Measurements from ENCODE around the gene NECAB2.

NECAB2 gene

DNA sequence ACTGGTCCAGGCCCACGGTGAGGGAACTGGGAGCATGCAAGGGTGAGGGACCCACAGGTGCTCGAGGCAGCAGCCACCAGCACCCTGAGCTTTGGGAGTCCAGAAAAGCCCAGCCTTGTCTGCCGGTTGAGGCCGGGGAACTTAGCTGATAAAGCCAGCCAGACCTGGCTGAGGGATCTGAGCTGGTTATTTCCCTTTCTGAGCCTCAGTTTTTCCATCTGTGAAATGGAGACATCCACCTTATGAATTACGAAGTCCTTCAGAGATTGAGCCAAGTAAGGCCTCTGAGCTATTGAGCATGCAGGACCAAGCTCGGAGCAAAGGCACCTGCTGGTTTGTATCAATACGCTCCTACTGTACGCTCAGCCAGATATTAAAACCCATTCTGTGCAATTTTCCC lies 13.8 kb downstream of the NECAB2 start:
- no peak for DNase-seq (ENCODE audit: low read depth in 2 of 3, low spot score in 1 of 3)

DNA sequence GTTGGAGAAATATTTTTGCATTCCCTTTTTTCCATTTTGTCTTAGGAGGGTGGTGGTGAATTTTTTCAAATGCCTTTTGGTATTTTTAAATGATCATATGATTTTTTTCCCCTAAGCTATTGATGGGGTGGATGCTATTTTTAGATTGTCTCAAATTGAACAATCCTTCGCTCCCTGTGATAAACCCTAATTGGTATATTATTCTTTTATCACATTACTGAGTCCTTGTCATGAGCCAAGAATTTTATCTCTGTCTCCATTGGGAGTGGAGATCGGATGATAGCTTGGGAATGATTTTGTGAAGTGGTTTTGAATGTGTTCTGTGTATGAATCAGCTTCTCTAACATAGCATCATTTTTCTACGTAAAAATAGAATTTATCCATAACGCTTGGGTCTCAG lies 15.4 kb downstream of the NECAB2 start:
- DNase-seq (ENCODE audit: low read depth in 2 of 3, low spot score in 1 of 3): no peak

DNA sequence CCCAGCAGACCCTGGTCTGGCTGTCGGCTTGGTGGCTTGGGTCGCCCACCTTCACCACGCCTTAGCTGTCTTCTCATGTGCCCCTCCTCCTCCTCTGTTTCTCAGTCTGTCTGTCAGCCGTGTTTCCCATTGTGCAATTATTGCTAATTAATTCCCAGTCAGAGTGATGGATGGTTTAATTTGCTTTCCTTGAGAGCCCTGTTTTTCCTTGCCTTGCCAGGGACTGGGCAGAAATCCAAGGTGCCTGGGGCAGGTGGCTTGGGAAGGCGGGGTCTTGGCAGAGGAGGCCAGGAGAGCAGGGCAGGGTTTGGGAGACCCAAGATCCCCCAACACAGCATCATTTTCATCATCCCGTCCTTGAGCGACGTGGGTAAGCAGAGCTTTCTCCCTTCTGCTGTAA lies 21.3 kb downstream of the NECAB2 start:
- no peak for DNase-seq (ENCODE audit: low read depth in 2 of 3, low spot score in 1 of 3)

DNA sequence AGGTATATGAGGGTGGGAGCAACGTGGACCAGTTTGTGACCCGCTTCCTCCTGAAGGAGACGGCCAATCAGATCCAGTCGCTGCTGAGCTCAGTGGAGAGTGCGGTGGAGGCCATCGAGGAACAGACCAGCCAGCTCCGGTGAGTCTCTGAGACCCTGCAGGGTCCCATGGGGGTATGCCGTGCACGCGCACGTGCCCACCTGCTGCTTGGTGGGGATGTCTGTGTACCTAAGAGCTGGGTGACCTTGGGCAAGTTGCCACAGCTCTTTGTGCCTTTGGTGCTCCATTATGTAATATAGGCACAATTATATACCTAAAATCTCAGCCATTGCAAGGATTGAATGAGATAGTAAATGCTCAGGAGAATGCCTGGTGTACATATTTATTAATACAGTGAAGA lies 22.4 kb downstream of the NECAB2 start:
- DNase-seq (ENCODE audit: low read depth in 2 of 3, low spot score in 1 of 3): no peak

DNA sequence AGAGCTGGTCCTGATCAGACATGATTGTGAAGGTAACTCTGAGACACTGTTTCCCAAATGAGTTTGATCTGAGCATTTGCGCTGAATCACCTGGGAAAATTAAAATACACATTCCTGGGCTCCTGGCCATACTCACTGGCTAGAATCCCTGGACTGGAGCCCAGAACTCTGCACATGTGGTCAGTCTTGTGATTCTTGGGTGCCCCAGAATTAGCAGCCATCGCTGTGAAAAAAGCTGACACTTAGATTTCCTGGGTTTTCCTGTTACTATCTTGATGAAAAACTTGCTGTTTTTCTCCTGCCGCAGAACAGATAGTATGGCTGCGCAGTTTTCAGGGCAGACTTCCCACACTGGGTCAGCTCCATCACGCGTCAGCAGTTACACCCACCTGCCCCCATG lies 24.6 kb downstream of the NECAB2 start:
- DNase-seq (ENCODE audit: low read depth in 2 of 3, low spot score in 1 of 3): no peak

DNA sequence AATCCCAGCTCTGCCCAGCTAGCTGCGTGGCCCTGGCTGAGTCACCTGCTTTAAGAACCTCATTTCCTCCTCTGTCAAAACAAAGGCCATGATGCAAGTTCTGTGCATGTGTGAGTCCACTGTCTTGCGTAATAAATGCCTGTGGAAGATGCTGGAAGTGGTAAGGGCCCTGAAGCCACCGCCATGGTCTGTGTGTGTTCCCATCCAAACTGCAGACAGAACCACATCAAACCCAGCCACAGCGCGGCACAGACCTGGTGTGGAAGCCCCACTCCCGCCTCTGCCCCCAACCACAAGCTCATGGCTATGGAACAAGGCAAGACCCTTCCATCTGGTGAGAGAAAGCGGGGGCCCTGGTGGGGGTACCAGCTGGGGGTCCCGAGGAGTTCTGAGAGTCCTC lies 26.0 kb downstream of the NECAB2 start:
- no peak for DNase-seq (ENCODE audit: low read depth in 2 of 3, low spot score in 1 of 3)

DNA sequence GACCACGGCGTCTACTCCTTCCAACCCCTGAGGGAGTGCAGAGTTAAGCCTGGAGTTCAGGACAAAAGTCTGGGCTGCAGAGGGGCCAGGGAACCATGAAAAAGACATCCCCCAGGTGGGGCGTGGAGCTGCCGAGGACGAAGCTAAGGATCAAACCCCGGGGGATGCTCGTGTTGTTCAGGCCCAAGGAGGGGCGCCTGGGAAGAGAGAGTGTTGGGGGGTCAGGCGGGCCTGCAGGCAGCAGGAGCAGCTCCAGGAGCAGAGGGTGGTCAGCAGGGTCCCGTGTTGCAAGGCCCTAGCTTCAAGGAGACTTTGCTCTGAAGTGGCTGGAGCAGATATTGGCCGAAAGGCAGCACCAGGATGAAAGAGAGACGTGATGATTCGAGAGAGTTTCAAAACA lies 26.7 kb downstream of the NECAB2 start:
- no peak for DNase-seq (ENCODE audit: low read depth in 2 of 3, low spot score in 1 of 3)

DNA sequence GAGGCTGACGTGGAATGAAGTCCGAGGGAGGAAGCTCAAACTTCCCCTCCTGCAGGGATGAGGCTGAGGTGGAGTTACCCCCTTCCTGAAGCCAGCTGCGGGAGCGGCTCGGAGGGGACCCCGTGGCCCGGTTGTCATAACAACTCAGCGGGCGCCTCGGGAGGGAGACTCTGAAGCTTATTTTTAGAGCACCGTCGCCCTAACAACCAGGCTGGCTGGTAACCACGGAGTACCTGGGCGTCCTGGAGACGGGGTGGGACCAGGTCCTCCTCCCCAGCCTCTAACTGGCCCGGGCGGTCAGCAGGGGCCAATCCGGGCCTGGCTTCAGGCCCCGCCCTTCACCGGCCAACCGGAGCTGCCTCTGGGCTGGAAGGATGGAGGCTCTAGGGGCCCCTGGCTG lies 27.7 kb downstream of the NECAB2 start:
- DNase-seq (ENCODE audit: low read depth in 2 of 3, low spot score in 1 of 3): no peak

DNA sequence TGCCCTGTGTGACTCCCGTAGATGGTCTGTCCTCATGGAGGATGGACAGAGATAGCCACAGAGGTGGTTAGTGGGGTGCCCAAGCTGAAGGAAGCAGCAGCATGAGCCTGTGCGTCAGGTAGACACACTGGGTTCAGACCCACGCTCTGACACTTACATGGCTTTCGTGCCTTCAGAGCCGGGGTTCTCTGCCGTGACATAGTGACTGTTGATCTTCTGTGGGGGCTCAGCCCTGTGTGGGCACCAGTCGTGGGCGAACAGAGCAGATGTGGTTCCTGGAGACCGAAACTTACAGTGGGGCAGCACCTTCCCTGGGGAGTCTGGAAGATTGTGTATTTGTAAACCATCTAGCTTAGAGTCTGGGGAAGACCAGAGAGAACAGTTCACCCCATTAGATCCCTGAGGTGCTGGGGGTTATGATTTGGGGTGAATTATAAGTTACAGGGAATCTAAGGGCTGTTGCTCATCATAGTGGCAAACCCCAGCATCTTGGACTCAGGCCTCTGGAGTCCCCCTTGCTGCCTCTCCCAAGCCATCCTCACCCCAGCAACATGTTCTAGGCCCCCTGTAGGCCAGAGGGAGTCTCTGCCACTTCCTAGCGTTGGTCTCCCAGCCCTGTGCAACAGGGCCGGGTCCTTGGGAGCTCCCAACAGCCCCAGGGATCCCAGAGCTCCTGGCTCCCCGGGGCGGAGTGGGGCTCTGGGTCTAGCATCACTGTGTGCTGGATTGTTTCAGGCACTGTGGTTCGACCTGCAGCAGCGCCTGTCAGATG lies 28.6 kb downstream of the NECAB2 start:
- no peak for DNase-seq (ENCODE audit: low read depth in 2 of 3, low spot score in 1 of 3)

DNA sequence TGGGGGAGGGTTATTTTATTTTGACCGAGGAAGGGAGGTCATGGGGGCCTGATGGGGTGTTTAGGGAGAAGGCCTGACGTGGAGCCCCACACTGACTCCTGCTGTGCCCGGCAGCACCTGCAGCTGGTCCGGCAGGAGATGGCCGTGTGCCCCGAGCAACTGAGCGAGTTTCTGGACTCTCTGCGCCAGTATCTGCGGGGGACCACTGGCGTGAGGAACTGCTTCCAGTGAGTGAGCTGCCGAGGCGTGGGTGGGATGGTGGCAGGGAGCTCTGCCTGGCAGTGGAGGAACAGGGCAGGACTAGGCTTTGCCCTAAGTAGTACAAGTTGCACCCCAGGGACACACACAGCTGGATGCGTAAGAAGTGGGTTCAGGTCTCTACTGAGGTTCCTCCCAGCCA lies 30.0 kb downstream of the NECAB2 start:
- DNase-seq (ENCODE audit: low read depth in 2 of 3, low spot score in 1 of 3): no peak

DNA sequence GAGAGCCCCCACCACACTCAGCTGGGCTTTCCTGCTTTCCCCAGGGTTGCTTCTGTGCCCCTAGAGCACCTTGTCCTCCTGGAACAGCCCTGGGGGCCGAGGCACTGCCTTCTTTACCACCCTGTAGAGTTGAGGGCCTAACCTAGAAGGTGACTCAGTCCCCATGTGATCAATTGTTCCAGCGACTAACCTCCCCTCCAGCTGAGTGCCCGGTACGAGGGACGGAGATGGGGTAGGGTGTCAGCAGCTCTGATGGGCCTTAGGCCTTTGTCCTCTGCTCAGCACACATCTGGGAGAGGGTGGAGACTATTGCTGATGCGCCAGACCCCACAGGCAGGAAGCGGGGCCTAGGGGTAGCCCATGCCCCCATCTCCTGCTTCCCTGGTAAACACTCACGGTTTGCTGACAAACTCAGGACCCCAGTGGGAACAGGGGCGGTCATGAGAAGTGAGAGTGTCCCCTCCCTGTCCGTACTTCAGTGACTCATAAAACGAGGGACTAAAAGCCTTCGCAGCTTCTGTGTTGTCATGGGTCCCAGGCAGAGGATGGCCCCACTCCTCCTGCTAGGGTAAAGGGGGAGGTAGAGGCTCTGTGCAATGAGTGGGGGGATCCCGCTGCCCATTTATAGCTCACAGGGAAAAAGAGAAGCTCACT lies 33.1 kb downstream of the NECAB2 start:
- no peak for DNase-seq (ENCODE audit: low read depth in 2 of 3, low spot score in 1 of 3)

DNA sequence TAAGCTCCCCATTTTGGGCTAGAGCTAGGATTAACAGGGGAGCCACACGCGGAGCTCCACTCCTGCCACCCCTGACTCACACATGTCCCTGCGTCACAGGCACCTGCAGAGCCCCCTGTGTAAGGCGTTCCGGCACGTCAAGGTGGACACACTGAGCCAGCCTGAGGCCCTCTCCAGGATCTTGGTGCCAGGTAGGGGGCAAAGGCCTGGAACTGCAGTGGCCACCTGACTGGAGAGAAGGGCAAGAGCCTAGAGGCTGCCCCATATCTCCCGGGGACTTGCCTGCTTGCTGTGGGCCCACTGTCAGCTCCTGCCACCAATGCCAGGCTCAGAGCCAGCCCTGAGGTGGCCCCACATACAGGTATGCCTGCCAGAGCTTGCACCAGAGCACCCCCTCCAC lies 33.7 kb downstream of the NECAB2 start:
- DNase-seq (ENCODE audit: low read depth in 2 of 3, low spot score in 1 of 3): no peak

DNA sequence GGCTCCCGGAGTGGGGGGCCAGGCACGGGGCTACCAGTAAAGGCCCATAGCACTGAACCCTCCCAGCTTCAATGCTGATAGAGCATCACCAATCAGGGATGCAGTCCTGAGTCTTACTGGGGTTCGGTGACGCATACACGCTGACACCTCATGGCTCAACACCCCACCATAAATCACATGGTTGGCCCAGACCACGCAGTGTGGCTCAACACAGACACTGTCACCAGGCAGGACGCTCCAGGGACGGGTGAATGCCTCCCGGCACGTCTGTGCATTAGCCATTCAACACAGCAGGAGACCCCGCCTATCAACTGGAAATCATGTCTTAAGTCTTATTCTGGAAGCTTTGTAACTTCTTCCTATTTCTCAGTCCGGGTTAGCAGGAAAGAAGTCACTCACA lies 35.0 kb downstream of the NECAB2 start:
- DNase-seq (ENCODE audit: low read depth in 2 of 3, low spot score in 1 of 3): no peak

DNA sequence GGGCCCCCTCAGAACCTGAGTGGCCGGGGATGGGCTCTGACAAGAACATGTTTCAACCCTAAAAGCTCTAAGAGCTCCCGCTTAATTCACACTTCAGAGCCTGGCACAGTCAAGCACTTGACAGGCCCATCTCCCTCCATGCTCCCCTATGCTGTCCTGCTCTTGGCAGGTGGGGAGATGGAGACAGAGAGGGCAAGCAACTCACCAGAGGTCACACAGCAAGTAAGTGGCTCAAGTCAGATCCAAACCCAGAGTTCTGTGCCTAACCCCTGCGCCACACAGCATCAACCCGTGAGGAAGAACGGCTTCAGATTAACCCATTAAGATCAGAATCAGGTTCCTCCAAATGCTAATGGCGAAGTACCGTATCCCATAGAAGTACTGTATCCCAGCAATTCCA lies 36.4 kb downstream of the NECAB2 start:
- no peak for DNase-seq (ENCODE audit: low read depth in 2 of 3, low spot score in 1 of 3)

DNA sequence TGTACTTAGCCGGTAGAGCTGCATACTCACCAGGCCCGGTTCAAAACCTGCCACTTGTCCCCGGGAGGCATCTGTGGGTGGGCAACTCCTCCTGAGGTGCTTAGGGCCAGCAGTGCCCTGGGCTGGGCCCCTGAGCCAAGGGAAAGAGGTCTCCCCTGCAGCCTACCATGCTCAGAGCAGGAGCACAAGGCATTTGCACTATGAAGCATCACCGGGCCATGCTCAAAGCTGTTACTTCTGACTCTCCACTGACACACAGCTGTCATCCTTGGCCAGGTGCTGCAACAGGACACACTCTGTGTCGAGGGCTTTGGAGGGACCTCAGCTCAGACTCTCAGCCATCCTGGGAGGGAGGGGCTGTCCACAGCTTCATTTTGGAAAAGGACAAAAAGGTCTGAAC lies 37.3 kb downstream of the NECAB2 start:
- no peak for DNase-seq (ENCODE audit: low read depth in 2 of 3, low spot score in 1 of 3)

DNA sequence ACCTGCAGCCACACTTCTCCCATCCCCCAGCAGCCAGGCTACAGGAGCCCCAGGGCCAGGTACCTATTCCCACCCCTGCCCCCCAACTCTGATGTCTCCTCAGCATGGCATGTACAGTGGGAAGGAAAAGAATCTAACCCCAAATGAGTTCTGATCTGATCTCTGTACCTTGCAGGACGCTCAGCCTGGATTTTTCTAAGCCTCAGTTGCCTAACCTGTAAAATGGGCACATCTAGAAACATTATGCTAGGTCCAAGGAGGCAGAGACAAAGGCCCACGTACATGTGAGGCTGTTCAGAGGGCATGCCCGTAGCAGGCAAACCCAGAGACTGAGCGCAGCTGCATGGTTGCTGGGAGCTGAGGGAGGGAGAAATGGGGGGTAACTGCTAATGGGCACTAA lies 39.5 kb downstream of the NECAB2 start:
- DNase-seq (ENCODE audit: low read depth in 2 of 3, low spot score in 1 of 3): no peak

DNA sequence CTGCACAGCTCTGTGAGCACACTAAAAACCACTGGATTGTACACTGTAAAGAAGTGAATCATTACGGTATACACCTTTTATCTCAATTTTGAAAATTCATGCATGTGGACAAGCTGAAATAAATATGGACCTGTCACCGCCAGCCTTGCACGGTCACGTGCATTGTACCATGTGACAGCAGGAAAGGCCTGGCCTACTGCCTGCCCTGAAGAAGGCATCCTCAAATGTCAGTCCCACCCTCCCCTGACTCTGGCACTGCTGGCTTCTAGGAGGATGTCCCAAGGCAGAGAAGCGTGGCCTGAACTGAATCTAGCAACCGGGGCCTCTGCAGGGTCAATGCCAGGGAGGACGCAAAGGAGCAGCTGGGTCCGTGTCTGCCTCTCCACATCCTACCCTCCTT lies 39.9 kb downstream of the NECAB2 start:
- DNase-seq (ENCODE audit: low read depth in 2 of 3, low spot score in 1 of 3): no peak

DNA sequence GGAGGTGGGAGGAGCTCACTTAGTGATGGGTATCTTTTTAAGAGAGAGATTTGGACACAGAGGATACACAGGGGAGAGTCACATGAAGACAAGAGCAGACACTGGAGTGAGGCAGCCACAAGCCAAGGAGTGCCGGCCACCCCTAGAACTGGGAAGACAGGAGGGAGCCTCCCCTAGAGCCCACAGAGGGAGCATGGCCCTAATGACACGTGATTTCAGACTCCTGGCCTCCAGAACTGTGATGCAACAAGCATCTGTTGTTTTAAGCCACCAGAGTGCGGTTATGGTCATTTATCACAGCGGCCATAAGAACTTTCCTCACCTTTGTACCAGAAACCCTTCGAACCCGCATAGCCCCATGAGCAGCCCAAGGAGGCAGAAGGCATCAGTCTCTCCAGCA lies 41.2 kb downstream of the NECAB2 start:
- DNase-seq (ENCODE audit: low read depth in 2 of 3, low spot score in 1 of 3): no peak

DNA sequence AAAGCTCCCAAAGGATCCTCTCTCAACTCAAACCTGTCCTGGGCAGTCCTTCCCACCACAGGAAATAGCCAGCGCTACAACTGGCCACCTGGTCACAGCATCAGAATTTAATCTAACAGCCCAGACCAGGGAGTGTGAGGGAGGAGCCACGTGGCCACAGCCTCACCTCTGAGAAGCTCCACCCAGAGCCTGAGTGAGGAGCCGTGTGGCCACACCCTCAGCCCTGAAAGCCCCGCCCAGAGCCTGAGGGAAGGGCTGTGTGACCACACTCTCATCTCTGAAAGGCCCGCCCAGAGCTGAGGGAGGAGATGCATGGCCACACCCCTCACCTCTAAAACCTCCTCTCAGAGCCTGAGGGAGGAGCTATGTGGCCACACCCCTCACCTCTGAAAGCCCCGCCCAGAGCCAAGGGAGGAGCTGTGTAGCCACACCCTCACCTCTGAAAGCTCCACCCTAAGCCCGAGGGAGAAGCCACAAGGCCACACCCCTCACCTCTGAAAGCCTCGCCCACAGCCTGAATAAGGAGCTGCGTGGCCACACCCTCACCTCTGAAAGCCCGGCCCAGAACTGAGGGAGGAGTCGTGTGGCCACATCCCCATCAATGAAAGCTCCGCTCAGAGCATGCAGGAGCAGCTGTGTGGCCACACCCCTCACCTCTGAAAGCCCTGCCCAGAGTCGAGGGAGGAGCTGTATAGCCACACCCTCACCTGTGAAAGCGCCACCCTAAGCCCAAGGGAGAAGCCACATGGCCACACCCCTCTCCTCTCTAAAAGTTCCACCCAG lies 45.9 kb downstream of the NECAB2 start:
- peak; percentile 47 to 81 (median 67) for DNase-seq (ENCODE audit: low read depth in 2 of 3, low spot score in 1 of 3)

DNA sequence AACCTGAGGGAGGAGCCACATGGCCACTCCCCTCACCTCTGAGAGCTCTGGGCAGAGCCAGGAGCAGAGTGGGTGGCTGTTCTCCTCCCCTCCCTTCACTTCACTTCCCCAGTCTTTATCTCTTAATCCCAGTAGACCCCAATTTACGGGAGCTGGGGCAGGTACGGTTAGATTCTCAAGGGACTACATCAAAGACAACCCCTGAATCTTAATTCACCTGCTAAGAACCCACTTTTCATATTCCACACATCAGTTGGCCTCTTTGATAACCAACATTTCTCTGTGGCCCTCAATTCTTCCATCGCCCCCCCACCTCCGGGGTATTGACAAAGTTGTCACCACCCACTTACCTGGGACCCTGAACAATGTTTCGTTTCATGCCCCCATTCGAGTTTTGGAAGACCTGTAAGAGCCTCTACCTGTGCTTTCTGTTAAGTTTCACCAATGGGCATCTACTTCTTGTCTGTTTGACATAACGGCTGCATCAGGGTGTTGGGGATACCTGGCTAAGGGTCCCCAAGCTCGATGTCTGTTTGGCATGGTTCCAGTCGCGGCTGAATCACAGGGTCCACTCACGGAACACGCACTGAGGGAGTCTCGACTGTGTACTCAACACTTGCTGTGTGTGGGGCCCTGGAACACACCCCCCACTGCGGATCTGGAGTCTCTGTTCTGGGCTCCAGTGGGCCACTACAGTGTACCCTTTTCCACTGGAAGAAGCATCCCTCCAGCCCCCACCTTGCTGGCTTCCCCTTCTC lies 46.7 kb downstream of the NECAB2 start:
- DNase-seq (ENCODE audit: low read depth in 2 of 3, low spot score in 1 of 3): no peak

DNA sequence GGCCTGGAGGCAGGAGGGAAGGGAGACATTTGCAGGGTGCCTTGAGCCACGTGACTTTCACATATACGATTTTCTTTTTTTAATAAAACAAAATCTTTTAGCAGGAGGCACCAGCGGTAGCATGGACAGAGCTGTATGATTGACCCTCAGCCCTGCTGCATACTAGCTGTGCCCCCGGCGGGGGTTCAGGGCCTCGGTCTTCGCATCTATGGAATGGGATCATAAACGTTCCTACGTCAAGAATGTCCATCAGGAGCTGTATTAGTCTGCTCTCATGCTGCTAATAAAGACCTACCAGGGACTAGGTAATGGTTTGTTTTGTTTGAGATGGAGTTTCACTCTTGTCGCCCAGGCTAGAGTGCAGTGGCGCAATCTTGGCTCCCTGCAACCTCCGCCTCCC lies 47.4 kb downstream of the NECAB2 start:
- DNase-seq (ENCODE audit: low read depth in 2 of 3, low spot score in 1 of 3): no peak

DNA sequence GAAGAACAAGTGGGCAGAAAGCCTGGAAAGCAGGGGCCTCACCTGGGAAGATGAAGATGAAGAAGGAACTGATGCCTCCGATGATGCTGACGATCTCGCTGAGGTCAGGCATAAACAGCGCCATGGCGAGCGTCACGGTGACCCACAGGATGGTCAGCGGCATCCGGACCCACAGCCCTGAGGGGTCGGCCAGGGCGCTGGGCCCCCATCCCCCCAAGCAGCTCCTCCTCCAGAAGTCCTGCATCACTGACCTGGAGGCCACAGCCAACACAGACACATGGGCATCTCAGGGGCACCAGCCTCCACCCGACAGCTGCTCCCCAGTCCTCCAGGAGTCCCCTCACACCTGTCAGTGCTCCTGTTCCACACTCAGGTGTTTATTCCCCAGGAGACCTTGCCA lies 48.4 kb downstream of the NECAB2 start:
- no peak for DNase-seq (ENCODE audit: low read depth in 2 of 3, low spot score in 1 of 3)
